Upper lobe of left lung (tissue), 6 donors: ENCODE measurements around the gene B4GALT1. TPM values are rescaled to one million over a fixed set of nuclear protein-coding genes. Genes with fewer than 3 reads are reported as not detected.

Experiments used
- ATAC-seq, 2 donors: fragments of 200-7000 bp; cut with Tn5 transposase; one replicate each; pipeline ENCODE4 v1.9.1; 2022; ENCODE audit warnings: mild to moderate bottlenecking in 2 of 2, moderate library complexity in 2 of 2; ENCODE audit not compliant: low FRiP score in 2 of 2
- DNase-seq, 2 donors: peaks; one replicate each; pipeline ENCODE4 v3.0.0-alpha.2; 2019 to 2020
- H3K27ac ChIP-seq, 4 donors: fragments of 200-600 bp; sonication (generic); one replicate each; pipeline ENCODE4 v1.5.1; 2016 to 2019
- H3K27me3 ChIP-seq, 4 donors: fragments of 200-600 bp; sonication (generic); one replicate each; pipeline ENCODE4 v1.5.1; 2017 to 2019
- H3K36me3 ChIP-seq, 4 donors: fragments of 200-600 bp; sonication (generic); one replicate each; pipeline ENCODE4 v1.5.1; 2016 to 2019
- H3K4me1 ChIP-seq, 4 donors: fragments of 200-600 bp; sonication (generic); one replicate each; pipeline ENCODE4 v1.5.1; 2018 to 2019
- H3K4me3 ChIP-seq, 4 donors: fragments of 200-600 bp; sonication (generic); one replicate each; pipeline ENCODE4 v1.5.1; 2017 to 2019; ENCODE audit warnings: mild to moderate bottlenecking in 2 of 4, moderate library complexity in 1 of 4
- H3K9me3 ChIP-seq, 4 donors: fragments of 200-600 bp; sonication (generic); one replicate each; pipeline ENCODE4 v1.5.1; 2018 to 2019
- EP300 ChIP-seq, 4 donors: sonication (generic); formaldehyde crosslinking; IDR thresholded peaks; one replicate each; pipeline ENCODE4 v1.5.1; 2017; ENCODE audit warnings: antibody characterized with exemption in 4 of 4, control low read depth in 2 of 4
- POLR2A ChIP-seq, 4 donors: fragments of 450-650 bp; IDR thresholded peaks; one replicate each; pipeline ENCODE4 v1.5.1; 2016 to 2017; ENCODE audit warnings: antibody characterized with exemption in 4 of 4, mild to moderate bottlenecking in 2 of 4
- POLR2AphosphoS5 ChIP-seq, 2 donors: sonication (generic); formaldehyde crosslinking; IDR thresholded peaks; one replicate each; pipeline ENCODE4 v1.5.1; 2017; ENCODE audit warnings: antibody characterized with exemption in 2 of 2
- WGBS, 2 donors: methylation state at CpG; one replicate each; pipeline ENCODE4 v1.1.5; 2017 to 2018; 5-methylcytosine and 5-hydroxymethylcytosine counted together
- total RNA-seq, 6 donors: library from RNA; depleted of rRNA in 4 of 6; stranded (reverse); fragments of >200 nt in 4 of 6; gene quantifications; one replicate each; pipeline versions ENCODE4 v1.1.0 to v1.2.1, GENCODE V29; 2016 to 2021
- TF ChIP-seq, protein P1 (sequence below), 6 experiments: fragments of 450-650 bp in 4 of 6; fragments of 200-600 bp in 2 of 6; sonication (generic) in 2 of 6; IDR thresholded peaks; one replicate each; pipeline ENCODE4 v1.5.1; 2016 to 2019; ENCODE audit warnings: antibody characterized with exemption in 6 of 6
- donor health status: DM: no; HTN: no; CAD: no; lungs with moderate emphysema.
- donor health status: DM: no; HTN: yes; CAD: no; lungs with severe emphysema.

The B4GALT1 gene
- total RNA-seq, 6 donors from 2014 or later, result 26.2 to 83.3 (median 70.8) TPM

DNA sequence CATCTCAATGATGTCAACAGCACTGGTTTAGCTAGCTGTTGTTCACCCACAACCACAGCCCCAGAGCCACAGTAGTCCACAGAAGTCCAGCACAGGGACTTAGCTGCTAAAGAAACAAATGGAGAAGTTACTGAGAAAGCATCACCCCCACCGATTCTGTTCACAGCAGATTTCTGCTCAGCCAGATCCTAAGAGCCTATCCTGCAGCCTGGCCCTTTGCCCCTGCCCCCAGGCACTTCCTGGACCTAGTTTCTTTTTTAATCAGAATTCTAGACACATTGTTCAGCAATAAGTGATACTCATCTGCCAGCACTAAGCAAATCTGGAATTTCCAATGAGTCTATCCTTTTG lies 7.4 kb downstream of the B4GALT1 start:
- Histone ChIP-seq H3K36me3 (no peaks in the 10 kb centered on the region), H3K4me1 (peaks cover 94 to 100% (median 98%) of the 10 kb centered on the region in 4 donors), H3K27me3 (no peaks in the 10 kb centered on the region), H3K27ac (peak overlapping the region; percentile 97 to 99 (median 98)), H3K9me3 (no peaks in the 10 kb centered on the region), H3K4me3 (peak overlapping the region in 1 of 4 donors; percentile 13)
- DNase-seq (peak in 1 of 2 donors; percentile 82), ATAC-seq (peak; percentile 19 to 56)
- WGBS, 2 donors, result 0 to 6% methylated on average over 1 of the region's 1 CpG
- TF ChIP-seq POLR2A (IDR thresholded peaks at IDR 0.05) (peak in 1 of 4 donors; percentile 66), POLR2AphosphoS5 (IDR thresholded peaks at IDR 0.05) (peak; percentile 14 to 59), EP300 (IDR thresholded peaks at IDR 0.05) (peak in 2 of 4 donors; percentile 11 to 14)
- TF ChIP-seq, protein P1, sequence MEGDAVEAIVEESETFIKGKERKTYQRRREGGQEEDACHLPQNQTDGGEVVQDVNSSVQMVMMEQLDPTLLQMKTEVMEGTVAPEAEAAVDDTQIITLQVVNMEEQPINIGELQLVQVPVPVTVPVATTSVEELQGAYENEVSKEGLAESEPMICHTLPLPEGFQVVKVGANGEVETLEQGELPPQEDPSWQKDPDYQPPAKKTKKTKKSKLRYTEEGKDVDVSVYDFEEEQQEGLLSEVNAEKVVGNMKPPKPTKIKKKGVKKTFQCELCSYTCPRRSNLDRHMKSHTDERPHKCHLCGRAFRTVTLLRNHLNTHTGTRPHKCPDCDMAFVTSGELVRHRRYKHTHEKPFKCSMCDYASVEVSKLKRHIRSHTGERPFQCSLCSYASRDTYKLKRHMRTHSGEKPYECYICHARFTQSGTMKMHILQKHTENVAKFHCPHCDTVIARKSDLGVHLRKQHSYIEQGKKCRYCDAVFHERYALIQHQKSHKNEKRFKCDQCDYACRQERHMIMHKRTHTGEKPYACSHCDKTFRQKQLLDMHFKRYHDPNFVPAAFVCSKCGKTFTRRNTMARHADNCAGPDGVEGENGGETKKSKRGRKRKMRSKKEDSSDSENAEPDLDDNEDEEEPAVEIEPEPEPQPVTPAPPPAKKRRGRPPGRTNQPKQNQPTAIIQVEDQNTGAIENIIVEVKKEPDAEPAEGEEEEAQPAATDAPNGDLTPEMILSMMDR (IDR thresholded peaks at IDR 0.05), result no peak

DNA sequence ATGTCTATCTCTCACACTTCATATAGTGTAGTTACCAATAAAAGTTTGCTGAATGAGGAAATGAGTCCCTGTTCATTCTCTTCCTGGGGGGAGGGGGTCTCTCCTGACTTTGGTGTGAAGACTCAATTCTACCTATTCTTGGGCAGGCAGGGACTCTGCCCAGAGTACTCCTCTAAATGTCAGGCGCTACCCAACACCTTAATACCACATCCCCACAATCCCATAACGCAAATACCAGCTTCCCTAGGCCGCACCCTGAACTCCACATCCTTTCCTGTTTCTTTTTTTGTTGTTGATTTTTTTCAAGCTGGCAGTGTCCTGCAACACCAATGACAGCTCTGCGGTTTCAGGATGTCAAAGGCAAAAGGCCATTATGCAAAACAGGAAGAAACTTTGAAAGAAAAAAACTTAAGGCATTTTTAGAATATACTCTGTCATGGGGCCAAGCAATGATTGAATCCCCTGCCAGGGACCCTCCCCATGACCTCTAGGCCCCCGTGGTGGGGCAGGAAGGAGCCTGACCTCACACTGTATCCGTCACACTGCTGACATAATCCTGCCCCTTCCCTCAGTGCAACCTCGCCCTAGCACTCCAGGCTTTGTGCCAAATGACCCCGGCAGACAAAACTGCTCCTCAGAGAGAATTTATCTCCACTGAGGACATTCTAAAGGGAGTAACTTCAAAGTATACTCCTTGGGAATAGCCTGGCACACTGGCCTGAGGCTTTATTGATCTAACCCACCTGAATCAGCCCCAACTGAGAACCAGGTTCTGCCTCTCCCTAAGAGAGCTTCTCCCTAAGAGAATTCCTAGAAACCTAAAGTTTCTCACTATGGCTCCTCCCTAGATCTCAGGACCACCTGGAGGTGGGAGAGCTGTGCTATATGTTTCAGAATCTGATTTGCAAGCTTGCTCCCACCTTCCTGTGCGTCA lies 8.0 kb downstream of the B4GALT1 start:
- Histone ChIP-seq H3K9me3 (no peaks in the 10 kb centered on the region), H3K36me3 (no peaks in the 10 kb centered on the region), H3K27me3 (no peaks in the 10 kb centered on the region), H3K4me1 (peaks cover 94 to 100% (median 99%) of the 10 kb centered on the region in 4 donors), H3K27ac (peak overlapping the region; percentile 97 to 99 (median 98)), H3K4me3 (peak overlapping the region in 2 of 4 donors; percentile 2 to 13)
- DNase-seq (peak in 1 of 2 donors; percentile 80), ATAC-seq (peak; percentile 67 to 78)
- peak; percentile 70 to 79 for TF ChIP-seq POLR2AphosphoS5 (IDR thresholded peaks at IDR 0.05)
- peak in 3 of 4 donors; percentile 22 to 65 (median 59) for TF ChIP-seq EP300 (IDR thresholded peaks at IDR 0.05)
- no peak for TF ChIP-seq POLR2A (IDR thresholded peaks at IDR 0.05)
- TF ChIP-seq, protein P1 (IDR thresholded peaks at IDR 0.05), result no peak
- 13 to 20% methylated on average over 9 of the region's 9 CpGs for WGBS, 2 donors

DNA sequence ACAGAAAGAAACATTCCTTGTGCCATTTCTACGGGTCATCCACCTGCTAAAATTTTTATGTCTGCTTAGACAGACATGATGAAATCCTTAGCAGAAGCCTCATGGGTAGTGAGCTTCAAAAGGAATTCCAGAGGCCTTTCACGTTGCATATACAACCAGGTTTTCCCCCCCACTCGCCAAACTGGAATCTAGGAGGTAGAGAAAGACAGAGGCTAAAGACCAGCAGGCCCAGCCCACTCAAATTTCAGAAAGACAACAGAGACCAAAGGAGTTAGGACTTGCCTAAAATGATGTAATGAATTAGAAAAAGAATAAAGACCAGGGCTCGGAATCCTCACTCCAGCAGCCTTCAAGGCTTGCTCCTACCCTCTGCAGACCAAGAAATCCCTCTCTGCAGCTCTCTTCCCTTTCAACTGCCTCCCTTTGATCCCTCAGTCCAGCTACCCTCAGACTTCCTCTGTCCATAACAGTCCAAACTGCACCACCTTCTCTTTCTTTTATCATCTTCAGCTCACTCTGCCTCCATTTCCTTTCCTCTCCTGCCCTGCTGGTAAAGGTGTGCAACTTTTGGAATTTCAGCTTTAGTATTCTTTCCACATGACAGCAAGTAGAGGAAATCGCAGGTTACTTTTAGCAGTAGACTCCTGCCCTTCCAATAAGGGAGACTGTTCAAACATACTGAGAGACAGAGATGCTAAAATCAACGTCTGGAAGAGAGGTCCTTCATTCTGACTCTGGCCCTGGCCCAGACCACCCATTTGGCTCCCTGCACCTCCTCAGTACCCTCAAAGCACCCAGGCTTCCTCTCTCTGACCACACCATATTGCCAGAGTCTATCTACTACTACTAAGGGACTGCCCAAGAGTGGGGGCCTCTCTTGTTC lies 8.9 kb downstream of the B4GALT1 start:
- Histone ChIP-seq H3K27ac (peak overlapping the region; percentile 97 to 99 (median 98)), H3K36me3 (no peaks in the 10 kb centered on the region), H3K4me3 (peak overlapping the region in 1 of 4 donors; percentile 2), H3K27me3 (no peaks in the 10 kb centered on the region), H3K4me1 (peaks cover 85 to 97% (median 94%) of the 10 kb centered on the region in 4 donors), H3K9me3 (no peaks in the 10 kb centered on the region)
- no peak for DNase-seq
- WGBS, 2 donors, result 36 to 44% methylated on average over 6 of the region's 6 CpGs
- ATAC-seq, result no peak
- TF ChIP-seq, protein P1 (IDR thresholded peaks at IDR 0.05), result no peak
- TF ChIP-seq EP300 (IDR thresholded peaks at IDR 0.05) (no peak), POLR2AphosphoS5 (IDR thresholded peaks at IDR 0.05) (no peak), POLR2A (IDR thresholded peaks at IDR 0.05) (no peak)

DNA sequence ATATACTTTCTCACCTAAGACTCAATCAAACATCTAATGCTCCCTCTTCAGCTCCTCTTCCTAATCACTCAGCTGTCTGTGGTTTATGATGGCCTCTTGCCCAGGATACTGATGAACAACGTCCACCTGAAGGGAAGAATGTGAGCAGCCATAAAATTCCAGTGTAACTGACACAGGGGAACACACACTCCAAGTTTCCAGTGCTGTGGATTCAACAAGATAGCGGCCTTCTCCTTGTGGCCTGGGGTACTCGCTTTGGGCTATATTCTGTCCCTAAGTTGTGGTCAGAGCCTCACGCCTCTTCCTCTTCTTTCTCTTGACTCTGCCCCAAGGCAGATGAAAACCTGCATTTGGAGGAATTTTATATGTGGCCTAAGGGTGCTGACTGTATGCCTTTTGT lies 11.7 kb downstream of the B4GALT1 start:
- 65 to 68% methylated on average over 4 of the region's 4 CpGs for WGBS, 2 donors
- Histone ChIP-seq H3K27ac (peak overlapping the region; percentile 17 to 99 (median 98)), H3K36me3 (no peaks in the 10 kb centered on the region), H3K4me3 (no peak overlapping the region), H3K27me3 (no peaks in the 10 kb centered on the region), H3K4me1 (peaks cover 84 to 97% (median 92%) of the 10 kb centered on the region in 4 donors), H3K9me3 (no peaks in the 10 kb centered on the region)
- ATAC-seq (no peak), DNase-seq (no peak)
- TF ChIP-seq POLR2A (IDR thresholded peaks at IDR 0.05) (no peak), EP300 (IDR thresholded peaks at IDR 0.05) (no peak), POLR2AphosphoS5 (IDR thresholded peaks at IDR 0.05) (no peak)
- TF ChIP-seq, protein P1 (IDR thresholded peaks at IDR 0.05), result no peak
